AG10803 (cell line): Measurements from ENCODE around the gene LPAR2.

Experiments used
- DNase-seq: peaks from one replicate; pipeline ENCODE4 v3.0.0; 2010; ENCODE audit warnings: low read depth
- H3K4me3 ChIP-seq: 2 replicates; pipeline ENCODE4 v1.5.1; 2011; ENCODE audit warnings: mild to moderate bottlenecking, low read length, control low read depth
- TF ChIP-seq, protein P1 (sequence below): conservative IDR thresholded peaks from 2 replicates; pipeline ENCODE4 v1.5.1; 2011; ENCODE audit warnings: mild to moderate bottlenecking, low read length, control low read depth, inconsistent platforms

Gene LPAR2

DNA sequence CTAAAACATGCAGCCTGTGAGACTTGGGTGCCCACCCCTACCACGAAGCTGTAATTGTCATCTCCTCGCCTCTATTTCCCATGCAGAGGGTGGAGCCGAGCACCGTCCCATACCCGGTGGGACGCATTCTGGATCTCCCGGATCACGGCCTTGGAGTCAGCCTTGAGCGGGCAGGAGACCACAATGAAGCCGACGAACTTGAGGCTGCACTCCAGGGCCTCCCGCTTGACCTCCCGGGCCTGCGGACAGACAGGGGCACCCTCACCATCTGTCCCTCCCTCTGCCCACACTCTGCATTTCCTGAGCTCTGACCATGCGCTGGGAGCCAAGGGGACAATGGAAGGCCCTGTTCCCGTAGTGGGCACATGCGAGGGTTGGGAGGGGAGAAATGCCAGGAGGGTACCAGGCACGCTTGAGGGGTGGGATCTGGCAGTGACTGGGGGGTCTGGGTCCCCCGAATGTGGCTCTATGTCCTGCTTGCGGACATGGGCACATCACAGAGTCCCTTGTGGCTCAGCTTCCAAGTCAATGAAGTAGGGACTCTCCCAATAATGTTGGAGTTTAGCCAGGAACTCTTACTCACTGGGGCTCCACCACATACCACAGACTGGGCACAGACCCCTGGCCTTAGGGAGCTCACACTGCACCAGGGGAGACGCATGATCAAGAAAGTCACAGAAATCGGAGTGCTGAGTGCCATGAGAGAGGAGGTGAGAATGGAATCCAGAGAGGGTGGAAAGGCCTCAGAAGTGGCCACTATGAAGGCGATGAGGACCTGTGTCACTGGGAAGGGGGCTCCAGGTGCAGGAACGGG, 24.7 kb upstream of the LPAR2 start:
- peak; percentile 13 for DNase-seq
- TF ChIP-seq, protein P1, sequence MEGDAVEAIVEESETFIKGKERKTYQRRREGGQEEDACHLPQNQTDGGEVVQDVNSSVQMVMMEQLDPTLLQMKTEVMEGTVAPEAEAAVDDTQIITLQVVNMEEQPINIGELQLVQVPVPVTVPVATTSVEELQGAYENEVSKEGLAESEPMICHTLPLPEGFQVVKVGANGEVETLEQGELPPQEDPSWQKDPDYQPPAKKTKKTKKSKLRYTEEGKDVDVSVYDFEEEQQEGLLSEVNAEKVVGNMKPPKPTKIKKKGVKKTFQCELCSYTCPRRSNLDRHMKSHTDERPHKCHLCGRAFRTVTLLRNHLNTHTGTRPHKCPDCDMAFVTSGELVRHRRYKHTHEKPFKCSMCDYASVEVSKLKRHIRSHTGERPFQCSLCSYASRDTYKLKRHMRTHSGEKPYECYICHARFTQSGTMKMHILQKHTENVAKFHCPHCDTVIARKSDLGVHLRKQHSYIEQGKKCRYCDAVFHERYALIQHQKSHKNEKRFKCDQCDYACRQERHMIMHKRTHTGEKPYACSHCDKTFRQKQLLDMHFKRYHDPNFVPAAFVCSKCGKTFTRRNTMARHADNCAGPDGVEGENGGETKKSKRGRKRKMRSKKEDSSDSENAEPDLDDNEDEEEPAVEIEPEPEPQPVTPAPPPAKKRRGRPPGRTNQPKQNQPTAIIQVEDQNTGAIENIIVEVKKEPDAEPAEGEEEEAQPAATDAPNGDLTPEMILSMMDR: no peak
- H3K4me3 ChIP-seq: no peak overlapping the region

GRCh38 chr19:19651076-19651475, 23.1 kb upstream of the LPAR2 start:
- TF ChIP-seq, protein P1: no peak
- no peak for DNase-seq

GRCh38 chr19:19650331-19650730, 22.3 kb upstream of the LPAR2 start:
- TF ChIP-seq, protein P1: no peak
- DNase-seq: no peak
- H3K4me3 ChIP-seq: no peak overlapping the region

More at GRCh38 chr19:19651076-19651475, 23.1 kb upstream of the LPAR2 start:
- H3K4me3 ChIP-seq: no peak overlapping the region

DNA sequence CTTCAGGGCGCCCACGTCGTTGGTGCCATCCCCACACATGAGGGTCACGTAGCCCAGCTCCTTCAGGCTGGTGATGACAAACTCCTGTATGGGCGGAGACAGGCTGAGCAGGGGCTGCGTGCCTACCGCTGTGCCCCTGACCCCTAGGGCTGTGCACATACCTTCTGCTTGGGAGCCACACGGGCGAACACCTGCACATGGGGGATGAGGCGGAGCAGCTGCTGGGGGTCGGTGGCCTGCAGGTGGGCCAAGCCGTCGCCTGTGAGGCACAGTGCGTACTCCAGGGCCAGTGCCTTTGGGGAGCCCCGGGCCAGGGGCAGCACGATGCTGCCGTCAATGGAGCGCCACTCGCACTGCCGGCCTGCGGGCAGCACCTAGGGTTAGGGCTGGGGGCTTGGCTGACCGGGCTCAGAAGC, 21.6 kb upstream of the LPAR2 start:
- no peak overlapping the region for H3K4me3 ChIP-seq
- no peak for DNase-seq
- TF ChIP-seq, protein P1: no peak

GRCh38 chr19:19649155-19649554, 21.1 kb upstream of the LPAR2 start:
- H3K4me3 ChIP-seq: no peak overlapping the region
- no peak for DNase-seq
- TF ChIP-seq, protein P1: no peak

DNA sequence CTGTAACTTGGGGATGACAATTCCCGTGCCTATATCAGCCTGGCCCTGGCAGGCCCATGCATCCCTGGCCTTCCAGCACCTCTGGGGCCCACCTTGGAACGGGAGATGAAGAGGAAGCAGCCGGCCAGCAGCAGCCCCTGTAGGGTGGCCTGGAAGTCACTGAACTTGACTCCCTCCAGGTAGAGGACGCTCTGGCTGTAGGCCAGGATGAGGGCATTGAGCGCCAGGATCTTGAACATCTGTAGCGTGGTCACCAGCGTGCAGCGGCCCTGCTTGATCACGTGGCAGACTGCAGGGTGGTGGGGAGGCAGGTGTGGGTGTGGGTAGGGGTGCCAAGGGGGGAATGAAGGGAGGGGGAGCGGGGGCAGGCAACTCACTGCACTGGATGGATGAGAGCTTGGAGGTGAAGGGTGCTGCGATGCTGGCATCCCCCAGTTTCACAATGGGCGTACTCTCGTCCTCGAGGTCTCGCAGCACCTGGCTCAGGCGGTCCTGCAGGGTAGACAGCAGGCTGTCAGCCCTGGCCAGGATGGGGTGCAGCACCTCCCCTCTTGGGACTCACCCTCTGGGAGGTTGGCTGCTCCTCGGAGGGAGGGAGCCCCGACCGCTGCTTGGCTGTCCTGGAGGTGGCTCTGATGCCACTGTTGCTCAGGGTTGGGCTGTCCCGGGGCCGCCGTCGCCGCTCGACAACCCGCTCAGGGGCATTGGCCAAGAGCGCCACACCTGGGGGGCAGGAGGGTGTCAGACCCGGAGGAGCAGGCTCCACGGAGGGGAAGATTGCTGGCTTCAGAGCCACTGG, 19.2 kb upstream of the LPAR2 start:
- TF ChIP-seq, protein P1: no peak
- no peak for DNase-seq
- no peak overlapping the region for H3K4me3 ChIP-seq
